ENCODE results near the gene RPAP3.

DNA sequence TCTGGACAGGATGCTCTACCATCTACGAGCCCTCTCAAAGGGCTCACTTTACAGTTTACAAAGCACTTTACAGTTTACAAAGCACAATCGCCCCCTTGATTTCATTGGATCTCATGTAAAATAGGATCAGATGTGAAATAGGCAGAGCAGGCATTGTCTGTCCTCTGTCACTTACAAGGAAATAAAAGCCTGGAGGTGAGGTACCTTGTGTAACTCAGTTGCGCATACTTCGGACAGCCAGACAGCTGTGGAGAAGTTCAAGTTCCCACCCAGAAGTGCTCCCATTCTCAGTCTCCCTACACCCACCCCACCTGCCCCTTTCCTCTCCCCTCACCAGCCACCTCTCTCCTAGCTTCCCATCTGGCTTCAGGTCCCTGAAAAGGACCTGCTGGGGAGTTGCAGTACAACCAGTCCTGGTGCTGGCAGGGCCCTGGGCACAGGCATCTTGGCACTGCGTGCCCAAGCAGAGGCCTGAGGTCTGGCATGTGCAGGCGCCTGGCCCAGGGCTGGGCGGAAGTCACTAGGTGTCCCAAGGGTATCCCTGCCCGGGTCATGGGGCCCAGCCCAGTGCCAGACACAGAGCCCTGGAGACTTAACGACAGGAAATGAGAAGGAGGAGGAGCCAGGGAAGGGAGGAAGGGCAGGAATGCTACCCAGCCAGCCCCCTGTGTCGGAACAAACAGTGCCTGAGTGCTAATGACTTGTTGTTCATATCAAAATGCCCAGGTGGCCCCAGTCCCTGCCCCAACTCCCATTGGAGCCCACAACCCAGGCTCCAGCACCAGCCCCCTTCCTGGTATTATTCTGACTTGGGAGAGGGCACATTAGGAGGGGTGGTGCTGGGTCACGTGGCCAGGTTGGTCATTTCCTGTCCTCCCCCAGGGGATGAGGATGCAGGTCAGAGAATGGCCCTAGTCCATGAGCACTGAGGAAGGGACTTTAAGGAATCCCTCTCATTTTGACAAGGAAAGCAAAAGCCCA, 47.5 kb upstream of the RPAP3 start:
- no peak for TF ChIP-seq ZNF274 (IDR thresholded peaks at IDR 0.05; ENCODE audit: low read depth, low read length)
- no peak for TF ChIP-seq YY1 (IDR thresholded peaks at IDR 0.05; ENCODE audit: insufficient read depth, insufficient read length)

Data from NT2/D1 (cell line).